Activated naive CD4-positive, alpha-beta T cell treated with anti-CD3 and anti-CD28 coated beads for 36 hours (primary cell): Measurements from ENCODE around the gene HSD3B1. TPM values are rescaled to one million over a fixed set of nuclear protein-coding genes. Genes with fewer than 3 reads are reported as not detected.

Source experiments
- CTCF ChIA-PET: fragments of 350-600 bp; sonication (Branson Sonifier 250); formaldehyde crosslinking; loops from one replicate; lab custom pipeline; 2021; ENCODE audit warnings: antibody characterized with exemption; lab: Charles Lee
- DNase-seq: peaks from one replicate; pipeline ENCODE4 v3.0.0-alpha.2; 2020
- H3K27ac Mint-ChIP-seq: one replicate; pipeline ENCODE4 v1.8.0; 2021; ENCODE audit warnings: mild to moderate bottlenecking, mixed read lengths
- H3K27me3 Mint-ChIP-seq: one replicate; pipeline ENCODE4 v1.8.0; 2021; ENCODE audit warnings: low read depth, mixed read lengths
- H3K36me3 Mint-ChIP-seq: one replicate; pipeline ENCODE4 v1.8.0; 2021; ENCODE audit warnings: low read depth, mixed read lengths
- H3K4me1 Mint-ChIP-seq: one replicate; pipeline ENCODE4 v1.8.0; 2021; ENCODE audit warnings: low read depth, mixed read lengths
- H3K4me3 Mint-ChIP-seq: one replicate; pipeline ENCODE4 v1.8.0; 2021; ENCODE audit warnings: mild to moderate bottlenecking, moderate library complexity, mixed read lengths
- H3K9me3 Mint-ChIP-seq: one replicate; pipeline ENCODE4 v1.8.0; 2021; ENCODE audit warnings: mixed read lengths
- intact Hi-C: fragments of 100-400 bp; cut with micrococcal nuclease; formaldehyde crosslinking; loops from one replicate; pipeline ENCODE4 v1.15.1; 2023
- total RNA-seq, 2 experiments: library from RNA; stranded (reverse); gene quantifications; one replicate each; pipeline ENCODE4 v1.2.3, GENCODE V29; 2021

The HSD3B1 gene
- not detected for total RNA-seq

DNA sequence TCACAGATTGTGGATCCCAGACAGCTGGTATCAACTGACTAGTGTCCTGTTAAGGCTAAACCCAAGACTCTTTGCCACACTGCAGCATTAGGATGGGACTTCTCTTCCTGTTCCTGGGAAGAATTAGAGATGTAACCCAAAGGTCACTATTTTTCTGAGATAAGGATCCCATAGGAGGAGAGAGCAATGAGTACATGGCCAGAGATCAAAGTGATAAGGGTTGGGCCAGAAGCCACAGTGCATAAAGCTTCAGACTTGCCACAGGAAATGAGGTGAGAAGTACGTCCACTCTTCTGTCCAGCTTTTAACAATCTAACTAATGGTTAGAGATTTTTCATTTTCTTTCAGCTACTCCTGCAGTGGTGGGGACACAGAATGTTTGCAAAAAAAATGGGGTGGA, at the start of gene HSD3B1:
Gene HSD3B1, plus strand, starts transcription at position 270 of the 400 bp plus-strand sequence. CDS start 267 bp downstream, outside the sequence.
- DNase-seq: no peak

GRCh38 chr1:119462964-119463363, 44.0 kb upstream of the HSD3B1 start:
- no peak for DNase-seq
- no peaks in the 10 kb centered on the region for H3K27me3 Mint-ChIP-seq
- H3K9me3 Mint-ChIP-seq: no peaks in the 10 kb centered on the region
- intact Hi-C loops: no loop called here
- H3K27ac Mint-ChIP-seq: no peak overlapping the region
- CTCF ChIA-PET: no interaction called here
- no peak overlapping the region for H3K4me3 Mint-ChIP-seq
- H3K36me3 Mint-ChIP-seq: no peaks in the 10 kb centered on the region
- H3K4me1 Mint-ChIP-seq: no peaks in the 10 kb centered on the region

More for the DNA sequence above, at the start of gene HSD3B1:
- intact Hi-C loops: no loop called here
- CTCF ChIA-PET: no interaction called here
- Mint-ChIP-seq H3K27ac (no peak within 1 kb of the TSS), H3K36me3 (no peaks in the 10 kb centered on the region), H3K9me3 (peaks cover 1% of the 10 kb centered on the region), H3K4me1 (no peaks in the 10 kb centered on the region), H3K27me3 (peaks cover 3% of the 10 kb centered on the region), H3K4me3 (no peak within 1 kb of the TSS)

DNA sequence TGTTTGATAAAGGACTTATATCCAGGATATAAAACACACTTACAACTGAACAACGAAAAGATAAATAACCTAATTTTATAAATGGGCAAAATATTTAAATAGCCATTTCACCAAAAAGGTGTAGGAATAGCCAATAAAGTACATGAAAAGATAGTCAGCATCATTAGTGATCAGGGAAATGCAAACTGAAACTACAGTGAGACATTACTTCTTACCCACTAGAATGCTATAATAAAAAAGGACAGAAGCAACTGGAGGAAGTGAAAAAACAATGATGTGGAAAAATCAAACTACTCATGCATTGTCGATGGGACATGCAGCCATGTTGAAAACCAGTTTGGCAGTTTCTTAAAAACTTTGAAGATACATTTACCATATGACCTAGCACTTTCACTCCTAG, 43.4 kb upstream of the HSD3B1 start:
- H3K9me3 Mint-ChIP-seq: no peaks in the 10 kb centered on the region
- H3K36me3 Mint-ChIP-seq: no peaks in the 10 kb centered on the region
- no peak for DNase-seq
- intact Hi-C loops: no loop called here
- H3K4me3 Mint-ChIP-seq: no peak overlapping the region
- no peaks in the 10 kb centered on the region for H3K4me1 Mint-ChIP-seq
- H3K27me3 Mint-ChIP-seq: no peaks in the 10 kb centered on the region
- no peak overlapping the region for H3K27ac Mint-ChIP-seq
- CTCF ChIA-PET: no interaction called here

DNA sequence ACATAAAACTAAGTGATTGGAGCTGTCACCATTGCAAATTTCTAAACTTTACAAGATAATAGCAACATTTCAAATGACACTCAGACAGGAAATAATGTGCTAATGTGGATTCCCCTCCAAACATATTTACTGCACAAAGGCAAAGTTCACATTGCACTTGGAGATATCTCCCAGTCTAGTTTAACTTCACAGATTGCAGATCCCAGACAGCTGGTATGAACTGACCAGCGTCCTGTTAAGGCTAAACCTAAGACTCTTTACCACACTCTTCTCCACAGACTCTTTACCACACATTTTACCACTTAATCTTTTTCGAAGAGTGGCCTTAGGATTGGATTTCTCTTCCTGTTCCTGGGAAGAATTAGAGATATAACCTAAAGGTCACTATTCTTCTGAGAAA, 40.6 kb upstream of the HSD3B1 start:
- H3K4me1 Mint-ChIP-seq: no peaks in the 10 kb centered on the region
- H3K27ac Mint-ChIP-seq: no peak overlapping the region
- H3K9me3 Mint-ChIP-seq: no peaks in the 10 kb centered on the region
- peaks cover 9% of the 10 kb centered on the region for H3K27me3 Mint-ChIP-seq
- CTCF ChIA-PET: no interaction called here
- no peak for DNase-seq
- H3K36me3 Mint-ChIP-seq: no peaks in the 10 kb centered on the region
- H3K4me3 Mint-ChIP-seq: no peak overlapping the region
- intact Hi-C loops: no loop called here

GRCh38 chr1:119467219-119467618, 39.8 kb upstream of the HSD3B1 start:
- no peak for DNase-seq
- Mint-ChIP-seq H3K9me3 (no peaks in the 10 kb centered on the region), H3K27ac (no peak overlapping the region), H3K4me1 (no peaks in the 10 kb centered on the region), H3K27me3 (peaks cover 9% of the 10 kb centered on the region), H3K4me3 (no peak overlapping the region), H3K36me3 (no peaks in the 10 kb centered on the region)
- CTCF ChIA-PET: no interaction called here
- intact Hi-C loops: no loop called here

- intact Hi-C loops: no loop called here
- H3K36me3 Mint-ChIP-seq: no peaks in the 10 kb centered on the region
- H3K27me3 Mint-ChIP-seq: peaks cover 9% of the 10 kb centered on the region
- H3K9me3 Mint-ChIP-seq: no peaks in the 10 kb centered on the region
- H3K27ac Mint-ChIP-seq: no peak overlapping the region
- CTCF ChIA-PET: no interaction called here
- H3K4me3 Mint-ChIP-seq: no peak overlapping the region
- no peaks in the 10 kb centered on the region for H3K4me1 Mint-ChIP-seq
- no peak for DNase-seq
These were observed 38.9 kb upstream of the HSD3B1 start for GRCh38 chr1:119467857-119468668.

- no peaks in the 10 kb centered on the region for H3K9me3 Mint-ChIP-seq
- H3K36me3 Mint-ChIP-seq: no peaks in the 10 kb centered on the region
- intact Hi-C loops: loop anchor here (10.0 kb wide), 1 partner anchor 205 kb away; no protein-coding TSS in a partner anchor
- no peak overlapping the region for H3K4me3 Mint-ChIP-seq
- no peak overlapping the region for H3K27ac Mint-ChIP-seq
- CTCF ChIA-PET: no interaction called here
- H3K27me3 Mint-ChIP-seq: peaks cover 9% of the 10 kb centered on the region
- no peak for DNase-seq
- H3K4me1 Mint-ChIP-seq: no peaks in the 10 kb centered on the region
These were observed 37.3 kb upstream of the HSD3B1 start for GRCh38 chr1:119469741-119470140.

DNA sequence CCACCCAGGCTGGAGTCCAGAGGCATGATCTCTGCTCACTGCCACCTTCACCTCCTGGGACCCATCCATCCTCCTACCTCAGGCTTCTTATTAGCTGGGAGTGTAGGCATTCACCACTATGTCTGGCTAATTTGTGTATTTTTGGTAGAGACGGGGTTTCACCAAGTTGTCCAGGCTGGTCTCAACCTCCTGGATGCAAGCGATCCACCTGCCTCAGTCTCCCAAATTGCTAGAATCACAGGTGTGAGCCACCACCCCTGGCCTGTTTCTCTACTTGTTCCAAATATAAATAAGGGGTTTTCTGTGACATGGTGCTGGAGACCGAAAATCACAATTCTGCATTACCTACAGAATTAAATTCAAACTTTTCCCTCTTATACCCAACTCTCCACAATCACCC, 36.6 kb upstream of the HSD3B1 start:
- Mint-ChIP-seq H3K4me1 (no peaks in the 10 kb centered on the region), H3K9me3 (no peaks in the 10 kb centered on the region), H3K4me3 (no peak overlapping the region), H3K27ac (no peak overlapping the region), H3K27me3 (peaks cover 9% of the 10 kb centered on the region), H3K36me3 (no peaks in the 10 kb centered on the region)
- CTCF ChIA-PET: no interaction called here
- intact Hi-C loops: loop anchor here (10.0 kb wide), 1 partner anchor 204 kb away; no protein-coding TSS in a partner anchor
- DNase-seq: no peak

- CTCF ChIA-PET: no interaction called here
- Mint-ChIP-seq H3K27me3 (peaks cover 9% of the 10 kb centered on the region), H3K9me3 (no peaks in the 10 kb centered on the region), H3K27ac (no peak overlapping the region), H3K4me3 (no peak overlapping the region), H3K36me3 (no peaks in the 10 kb centered on the region), H3K4me1 (no peaks in the 10 kb centered on the region)
- DNase-seq: no peak
- intact Hi-C loops: loop anchor here (10.0 kb wide), 1 partner anchor 204 kb away; no protein-coding TSS in a partner anchor
These were observed 36.1 kb upstream of the HSD3B1 start for GRCh38 chr1:119470958-119471357.

- H3K9me3 Mint-ChIP-seq: no peaks in the 10 kb centered on the region
- no peak overlapping the region for H3K4me3 Mint-ChIP-seq
- CTCF ChIA-PET: no interaction called here
- no peak overlapping the region for H3K27ac Mint-ChIP-seq
- H3K4me1 Mint-ChIP-seq: no peaks in the 10 kb centered on the region
- intact Hi-C loops: loop anchor here (10.0 kb wide), 1 partner anchor 203 kb away; no protein-coding TSS in a partner anchor
- H3K36me3 Mint-ChIP-seq: no peaks in the 10 kb centered on the region
- no peak for DNase-seq
- peaks cover 9% of the 10 kb centered on the region for H3K27me3 Mint-ChIP-seq
These were observed 35.4 kb upstream of the HSD3B1 start for GRCh38 chr1:119471566-119471965.

DNA sequence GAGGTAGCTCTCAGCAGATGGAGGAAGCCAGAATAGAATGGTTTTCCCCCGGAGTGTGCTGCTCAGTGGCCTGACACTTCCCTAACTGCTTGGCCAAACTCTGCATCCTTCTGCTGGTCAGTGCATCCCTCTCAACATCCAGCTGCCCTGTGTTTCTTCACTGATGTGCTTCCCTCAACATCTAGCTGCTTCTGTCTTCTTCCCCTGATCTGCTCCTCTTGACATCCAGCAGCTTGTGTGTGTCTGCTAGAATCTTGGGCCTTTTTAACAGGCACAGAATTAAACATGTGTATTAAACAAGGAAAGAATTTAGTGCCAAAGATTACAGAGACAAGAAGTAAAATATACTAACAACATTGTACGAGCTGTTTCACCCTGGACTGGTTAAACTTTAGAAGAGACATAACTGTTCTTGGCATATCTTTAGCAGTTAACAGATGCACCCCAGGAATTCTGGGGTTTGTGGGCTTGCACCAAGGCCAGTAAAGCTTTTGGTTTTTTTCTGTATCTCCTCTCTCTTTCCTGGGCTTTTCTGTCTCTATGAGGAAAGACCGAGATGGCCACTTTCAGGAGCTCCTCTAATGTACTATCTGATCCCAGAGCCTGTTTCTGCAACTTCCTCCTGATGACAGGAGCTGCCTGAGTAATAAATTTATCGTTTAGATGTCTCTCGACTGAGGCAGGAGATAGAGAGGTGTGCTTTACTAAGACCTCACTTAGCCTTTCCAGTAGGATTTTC, 34.8 kb upstream of the HSD3B1 start:
- intact Hi-C loops: loop anchor here (10.0 kb wide), 1 partner anchor 203 kb away; no protein-coding TSS in a partner anchor
- Mint-ChIP-seq H3K27ac (no peak overlapping the region), H3K4me3 (no peak overlapping the region), H3K9me3 (no peaks in the 10 kb centered on the region), H3K4me1 (no peaks in the 10 kb centered on the region), H3K27me3 (peaks cover 9% of the 10 kb centered on the region), H3K36me3 (no peaks in the 10 kb centered on the region)
- no peak for DNase-seq
- CTCF ChIA-PET: no interaction called here

DNA sequence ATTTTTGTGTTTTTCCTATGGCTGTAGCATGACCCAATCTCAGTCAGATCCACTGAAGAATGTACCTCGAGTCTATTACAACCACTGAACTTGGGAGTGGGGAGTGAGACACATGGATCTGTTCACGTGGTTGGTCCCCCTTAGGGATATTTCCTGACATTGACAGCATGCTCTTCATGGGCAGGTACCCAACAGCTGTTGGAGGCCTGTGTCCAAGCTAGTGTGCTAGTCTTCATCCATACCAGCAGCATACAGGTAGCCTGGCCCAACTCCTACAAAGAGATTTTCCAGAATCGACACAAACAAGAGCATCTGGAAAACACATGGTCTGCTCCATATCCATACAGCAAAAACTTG, 34.2 kb upstream of the HSD3B1 start:
- Mint-ChIP-seq H3K27ac (no peak overlapping the region), H3K4me1 (no peaks in the 10 kb centered on the region), H3K9me3 (no peaks in the 10 kb centered on the region), H3K36me3 (no peaks in the 10 kb centered on the region), H3K4me3 (no peak overlapping the region), H3K27me3 (peaks cover 9% of the 10 kb centered on the region)
- DNase-seq: no peak
- intact Hi-C loops: loop anchor here (10.0 kb wide), 1 partner anchor 202 kb away; no protein-coding TSS in a partner anchor
- CTCF ChIA-PET: no interaction called here
